ENCODE measurements around the gene REEP6.
A peak's percentile ranks its signal among the peaks of the same experiment; 100 is the strongest.
"Not testable (repeated sequence)": the region's sequence is repeated elsewhere in the genome, so short reads cannot be mapped to it uniquely, and the experiment has no call there.

REEP6 gene

GRCh38 chr19:1507763-1508506, 17.0 kb downstream of the REEP6 start:
- DNase-seq (ENCODE audit: low read depth) = peak; percentile 80

- DNase-seq (ENCODE audit: low read depth) = no peak
Observed at GRCh38 chr19:1508507-1508856, 17.5 kb downstream of the REEP6 start.

GRCh38 chr19:1509602-1510441, 18.8 kb downstream of the REEP6 start:
- DNase-seq (ENCODE audit: low read depth) = no peak

GRCh38 chr19:1510442-1510806, 19.4 kb downstream of the REEP6 start:
- DNase-seq (ENCODE audit: low read depth) = no peak

GRCh38 chr19:1510807-1511206, 19.8 kb downstream of the REEP6 start:
- DNase-seq (ENCODE audit: low read depth) = no peak

GRCh38 chr19:1511318-1512317, 20.6 kb downstream of the REEP6 start:
- no peak for DNase-seq (ENCODE audit: low read depth)

- peak; percentile 25 for DNase-seq (ENCODE audit: low read depth)
Observed at GRCh38 chr19:1512671-1513498, 21.9 kb downstream of the REEP6 start, which contains the start of gene ADAMTSL5. ADAMTSL5 (minus strand) TSS chr19:1513019; CDS start chr19:1510943, 2,076 bp downstream.

DNA sequence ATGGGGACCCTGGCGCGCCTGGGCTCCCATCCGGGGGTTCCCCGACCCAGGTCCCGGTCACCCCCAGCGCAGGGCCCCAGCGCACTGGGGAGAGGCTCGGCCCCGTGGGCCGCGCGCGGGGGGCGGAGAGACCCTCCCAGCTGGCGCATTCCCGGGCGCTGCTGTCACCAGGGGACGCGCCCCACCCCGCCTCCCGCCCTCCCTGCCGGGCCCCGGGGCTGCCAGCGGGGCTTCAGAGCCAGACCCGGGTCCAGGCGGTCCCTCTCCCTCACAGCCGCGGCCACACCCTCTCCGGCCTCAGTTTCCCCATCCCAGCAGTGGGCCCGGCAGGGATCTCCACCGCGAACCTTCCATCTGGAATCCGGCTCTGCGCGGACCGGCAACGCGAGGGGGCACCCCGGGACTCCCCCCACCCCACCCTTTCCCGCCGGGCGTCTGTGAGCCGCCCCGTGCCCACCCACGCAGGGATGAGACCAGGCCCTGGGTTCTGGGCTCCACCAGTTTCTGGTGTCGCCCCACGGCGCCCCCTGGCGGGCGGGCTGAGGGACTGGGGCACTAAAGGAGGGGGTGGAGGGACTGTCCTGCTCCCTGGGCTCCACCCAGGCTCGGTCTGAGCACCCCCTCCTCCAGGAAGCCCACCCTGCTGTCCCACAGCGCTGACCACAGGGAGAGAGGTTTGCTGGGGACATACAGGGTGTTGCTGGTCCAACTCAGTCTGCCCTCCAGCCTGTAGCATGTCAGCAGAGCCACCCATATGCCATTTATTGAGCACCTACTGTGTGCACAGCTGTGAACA, 22.7 kb downstream of the REEP6 start:
- DNase-seq (ENCODE audit: low read depth) = peak; percentile 40

DNA sequence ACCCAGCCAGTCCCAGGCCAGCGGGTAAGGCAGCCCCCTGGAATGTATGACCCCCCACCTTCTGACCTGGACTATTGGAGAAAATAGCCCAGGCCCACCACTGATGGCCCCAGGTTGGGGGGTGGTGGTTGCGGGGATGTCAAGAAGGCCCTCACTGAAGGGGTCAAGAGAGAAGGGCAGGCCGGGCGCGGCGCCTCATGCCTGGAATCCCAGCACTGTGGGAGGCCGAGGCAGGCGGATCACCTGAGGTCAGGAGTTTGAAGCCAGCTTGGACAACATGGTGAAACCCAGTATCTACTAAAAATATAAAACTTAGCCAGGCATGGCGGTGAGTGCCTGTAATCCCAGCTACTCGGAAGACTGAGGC, 23.3 kb downstream of the REEP6 start:
- DNase-seq (ENCODE audit: low read depth) = no peak

DNA sequence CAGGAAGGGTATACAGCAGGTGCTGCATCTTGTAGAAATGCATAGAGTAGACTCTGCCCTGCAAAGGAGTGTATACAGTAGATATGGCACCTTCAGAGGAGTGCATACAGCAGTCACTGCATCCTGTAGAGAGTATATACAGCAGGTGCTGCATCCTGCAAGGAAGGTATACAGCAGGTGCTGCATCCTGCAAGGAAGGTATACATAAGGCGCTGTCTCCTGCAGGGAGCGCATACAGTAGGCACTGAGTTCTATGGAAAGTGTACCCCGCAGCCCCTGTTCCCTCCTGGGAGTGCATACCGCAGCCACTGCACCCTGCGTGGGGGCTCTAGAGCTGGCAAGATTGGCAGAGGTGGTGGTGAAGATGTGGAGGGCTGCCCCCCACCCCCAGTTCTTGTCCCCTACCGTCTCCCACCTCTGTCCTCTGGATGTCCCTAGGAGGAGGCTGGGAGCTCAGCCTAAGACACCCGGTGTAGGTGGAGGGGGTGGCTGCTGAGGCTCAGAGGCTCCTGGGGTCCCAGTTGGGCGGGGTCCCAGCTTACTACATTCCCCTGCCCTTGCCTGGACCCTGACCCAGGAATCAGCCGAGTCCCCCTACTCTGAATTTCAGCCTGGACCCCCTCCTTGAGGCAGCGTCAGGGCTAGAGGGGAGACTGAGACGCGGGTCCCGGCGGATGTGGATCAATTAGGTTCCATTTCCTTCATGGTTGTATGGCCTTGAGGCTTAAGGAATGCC, 24.2 kb downstream of the REEP6 start:
- DNase-seq (ENCODE audit: low read depth) = no peak

DNA sequence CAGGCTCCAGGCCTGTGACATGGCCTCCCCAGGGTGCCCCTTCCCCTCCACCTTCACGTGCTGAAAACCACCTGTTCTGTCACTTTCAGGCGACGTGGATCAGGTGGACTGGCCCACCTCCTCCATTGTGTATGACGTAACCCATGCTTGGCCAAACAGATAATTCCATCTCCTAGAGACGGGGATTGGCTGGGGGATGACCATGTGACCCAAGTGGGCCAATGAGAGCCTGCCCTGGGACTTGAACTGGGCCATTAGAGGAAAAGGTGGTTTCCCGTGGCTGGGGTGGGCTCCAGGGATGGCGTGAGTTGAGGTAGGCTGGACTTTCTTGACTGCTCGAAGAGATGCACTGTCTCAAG, 25.4 kb downstream of the REEP6 start:
- no peak for DNase-seq (ENCODE audit: low read depth)

GRCh38 chr19:1518471-1518870, 27.5 kb downstream of the REEP6 start:
- DNase-seq (ENCODE audit: low read depth) = no peak

GRCh38 chr19:1519802-1520201, 28.8 kb downstream of the REEP6 start:
- not testable (repeated sequence) for DNase-seq (ENCODE audit: low read depth)

- no peak for DNase-seq (ENCODE audit: low read depth)
Observed at GRCh38 chr19:1520203-1520780, 29.3 kb downstream of the REEP6 start.

DNA sequence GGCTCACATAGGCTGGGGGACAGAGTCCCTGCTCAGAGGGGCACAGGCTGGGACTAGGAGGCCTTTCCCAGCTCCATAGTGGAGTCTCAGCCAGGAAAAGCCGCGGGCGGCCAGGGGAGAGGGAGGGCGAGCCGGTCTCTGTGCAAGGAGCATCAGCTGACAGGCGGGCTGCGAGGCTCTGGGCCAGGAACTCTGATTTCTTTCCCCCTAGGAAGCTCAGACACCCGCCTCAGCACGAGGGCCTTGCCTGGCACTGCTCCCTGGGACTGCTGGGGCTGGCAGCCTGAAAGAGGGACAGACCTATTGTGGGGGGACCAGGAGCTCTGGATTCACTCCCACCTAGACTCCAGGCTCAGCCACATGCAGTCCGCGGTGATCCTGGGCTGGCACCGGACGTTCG, 30.7 kb downstream of the REEP6 start:
- DNase-seq (ENCODE audit: low read depth) = no peak

- no peak for DNase-seq (ENCODE audit: low read depth)
Observed at GRCh38 chr19:1522061-1522460, 31.1 kb downstream of the REEP6 start.

DNA sequence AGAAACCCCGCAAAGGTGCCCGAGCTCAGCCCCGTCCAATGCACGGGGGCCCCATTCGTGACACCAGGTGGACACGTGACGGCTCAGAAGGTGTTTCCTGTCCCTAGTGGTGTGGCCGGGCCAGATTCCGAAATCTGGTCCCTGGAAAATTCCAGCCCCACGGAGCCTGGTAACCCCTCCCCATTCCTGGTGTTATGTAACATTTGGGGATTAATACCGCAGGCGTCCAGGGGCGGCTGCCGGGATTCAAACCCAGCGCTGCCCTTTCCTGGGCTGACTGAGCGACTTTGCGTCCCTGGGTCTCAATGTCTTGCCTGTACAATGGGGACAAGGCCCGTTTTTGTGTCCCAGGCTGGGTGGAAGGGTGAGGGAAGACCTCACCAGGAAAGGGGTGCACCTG, 31.9 kb downstream of the REEP6 start:
- DNase-seq (ENCODE audit: low read depth) = no peak

DNA sequence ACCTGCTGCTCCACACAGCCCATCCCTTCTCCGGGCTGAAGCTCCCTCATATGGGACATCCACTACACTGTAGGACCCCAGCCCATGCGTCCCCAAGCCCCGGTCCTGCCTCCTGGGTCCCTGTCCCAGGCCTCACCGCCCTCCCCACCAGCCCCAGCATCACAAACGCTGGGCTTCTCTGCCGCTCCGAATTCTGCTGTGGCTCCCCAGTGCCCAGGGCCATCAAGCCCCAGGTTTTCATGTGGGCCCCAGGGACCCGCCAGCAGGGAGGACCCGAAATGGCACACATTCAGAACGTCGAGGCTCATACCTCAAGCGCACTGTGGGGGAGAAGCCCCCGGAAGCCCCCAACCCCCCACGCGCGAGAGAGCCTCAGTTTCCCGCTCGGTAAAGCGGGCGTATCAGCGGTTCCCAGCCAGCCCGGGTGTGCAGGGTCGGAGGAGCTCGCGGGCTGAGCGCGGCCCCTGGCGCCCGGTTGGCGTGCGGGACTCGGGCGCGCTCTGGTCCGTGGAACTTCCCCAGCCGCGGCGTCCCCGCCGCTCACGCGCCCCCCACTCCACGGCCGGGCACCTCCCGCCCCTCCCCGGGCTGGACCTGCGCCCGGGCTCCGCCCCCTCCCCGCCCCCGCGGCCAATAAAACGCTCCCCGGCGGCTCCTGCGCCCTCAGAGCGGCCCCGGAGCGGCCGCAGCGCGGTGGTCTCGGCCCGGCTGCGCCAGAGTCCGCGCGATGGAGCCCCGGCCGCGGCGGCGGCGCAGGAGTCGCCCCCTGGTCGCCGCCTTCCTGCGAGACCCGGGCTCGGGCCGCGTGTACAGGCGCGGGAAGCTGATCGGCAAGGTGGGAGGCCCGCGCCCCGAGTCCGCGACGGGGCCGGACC, 32.7 kb downstream of the REEP6 start, which contains the start of gene PLK5:
Gene PLK5, plus strand, starts transcription at position 666 of the 875 bp plus-strand sequence. CDS start 2,920 bp downstream, outside the sequence.
- DNase-seq (ENCODE audit: low read depth) = no peak

All from stimulated activated CD8-positive, alpha-beta memory T cell treated with anti-CD3 and anti-CD28 coated beads, Interleukin-12 subunit alpha, Interleukin-12 subunit beta, amount 100 ng/mL, for 1 hour (primary cell).